ENCODE measurements around the gene ACTL6B.

DNA sequence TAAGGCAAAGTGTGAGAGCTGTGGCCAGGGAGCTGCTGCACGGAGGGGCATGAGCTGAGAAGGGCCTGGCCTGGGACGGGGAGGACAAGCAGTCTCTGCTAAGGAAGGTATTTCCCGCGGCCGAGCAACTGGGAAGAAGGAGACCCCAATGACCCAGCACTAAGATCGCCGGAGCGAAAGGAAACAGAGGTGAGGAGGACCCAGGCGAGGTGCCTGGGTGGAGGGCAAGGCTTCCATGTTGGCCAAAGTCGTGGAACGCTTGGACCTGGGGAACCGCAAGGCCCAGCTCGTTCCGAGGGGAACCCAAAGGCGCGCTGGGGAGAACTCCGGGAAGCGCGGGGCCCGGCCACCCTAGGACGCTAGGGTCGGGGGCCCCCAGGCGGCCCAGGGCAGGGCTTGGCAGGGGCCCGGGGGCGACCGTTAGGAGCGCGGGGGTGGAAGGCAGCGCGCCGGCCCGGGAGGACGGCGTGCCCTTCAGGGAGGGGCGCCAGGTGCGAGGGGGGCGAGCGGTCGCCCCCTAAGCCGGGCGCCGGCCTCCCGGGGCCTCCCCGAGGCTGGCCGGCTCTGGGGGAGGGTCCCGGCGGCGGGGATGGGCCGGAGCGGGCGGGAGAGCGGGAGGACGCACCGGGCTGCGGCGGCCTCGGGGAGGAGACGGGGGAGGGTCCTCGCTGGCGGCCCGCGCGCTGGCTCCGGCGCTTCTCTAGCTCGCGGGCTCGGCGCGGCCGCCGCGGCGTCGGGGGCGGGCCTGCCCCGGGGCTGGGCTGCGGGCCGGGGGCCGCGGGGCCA, 37.3 kb upstream of the ACTL6B start:
- TF ChIP-seq, protein P1, sequence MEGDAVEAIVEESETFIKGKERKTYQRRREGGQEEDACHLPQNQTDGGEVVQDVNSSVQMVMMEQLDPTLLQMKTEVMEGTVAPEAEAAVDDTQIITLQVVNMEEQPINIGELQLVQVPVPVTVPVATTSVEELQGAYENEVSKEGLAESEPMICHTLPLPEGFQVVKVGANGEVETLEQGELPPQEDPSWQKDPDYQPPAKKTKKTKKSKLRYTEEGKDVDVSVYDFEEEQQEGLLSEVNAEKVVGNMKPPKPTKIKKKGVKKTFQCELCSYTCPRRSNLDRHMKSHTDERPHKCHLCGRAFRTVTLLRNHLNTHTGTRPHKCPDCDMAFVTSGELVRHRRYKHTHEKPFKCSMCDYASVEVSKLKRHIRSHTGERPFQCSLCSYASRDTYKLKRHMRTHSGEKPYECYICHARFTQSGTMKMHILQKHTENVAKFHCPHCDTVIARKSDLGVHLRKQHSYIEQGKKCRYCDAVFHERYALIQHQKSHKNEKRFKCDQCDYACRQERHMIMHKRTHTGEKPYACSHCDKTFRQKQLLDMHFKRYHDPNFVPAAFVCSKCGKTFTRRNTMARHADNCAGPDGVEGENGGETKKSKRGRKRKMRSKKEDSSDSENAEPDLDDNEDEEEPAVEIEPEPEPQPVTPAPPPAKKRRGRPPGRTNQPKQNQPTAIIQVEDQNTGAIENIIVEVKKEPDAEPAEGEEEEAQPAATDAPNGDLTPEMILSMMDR (conservative IDR thresholded peaks at IDR 0.05; ENCODE audit: low read length): no peak
- no peak for TF ChIP-seq EZH2phosphoT487 (IDR thresholded peaks at IDR 0.05; ENCODE audit: borderline replicate concordance, low read depth, low read length)
